HepG2 (cell line): ENCODE results near the gene SPACA9. TPM values are rescaled to one million over a fixed set of nuclear protein-coding genes. Genes with fewer than 3 reads are reported as not detected.
A peak's percentile ranks its signal among the peaks of the same experiment; 100 is the strongest.

Experiments
- ATM ChIP-seq: fragments of 450-650 bp; IDR thresholded peaks from 2 replicates; pipeline ENCODE4 v1.7.1; 2017; ENCODE audit warnings: mild to moderate bottlenecking, borderline replicate concordance
- DZIP1 ChIP-seq: sonication (generic); formaldehyde crosslinking; IDR thresholded peaks from 2 replicates; pipeline ENCODE4 v1.5.0; 2020; ENCODE audit warnings: mild to moderate bottlenecking, missing genetic modification reagents
- FOXO1 ChIP-seq: sonication (generic); formaldehyde crosslinking; IDR thresholded peaks from 2 replicates; pipeline ENCODE4 v1.4.0; 2020; ENCODE audit warnings: missing genetic modification reagents
- HBP1 ChIP-seq: IDR thresholded peaks from 2 replicates; pipeline ENCODE4 v1.6.1; 2016; ENCODE audit warnings: low read depth, control low read depth
- HDAC2 ChIP-seq: sonication (generic); formaldehyde crosslinking; IDR thresholded peaks from 2 replicates; pipeline ENCODE4 v1.4.0; 2020; ENCODE audit warnings: missing genetic modification reagents
- HMG20B ChIP-seq: conservative IDR thresholded peaks from 2 replicates; pipeline ENCODE4 v1.6.1; 2016; ENCODE audit warnings: missing genetic modification reagents, missing compliant biosample characterization
- MLX ChIP-seq: IDR thresholded peaks from 2 replicates; pipeline ENCODE4 v1.6.1; 2016
- MXI1 ChIP-seq: IDR thresholded peaks from 3 replicates; pipeline ENCODE4 v1.6.1; 2012; ENCODE audit warnings: low read depth, low read length, inconsistent platforms, borderline replicate concordance
- PAWR ChIP-seq: sonication (generic); formaldehyde crosslinking; IDR thresholded peaks from 2 replicates; pipeline ENCODE4 v1.4.0; 2020; ENCODE audit warnings: missing genetic modification reagents, mild to moderate bottlenecking, borderline replicate concordance
- SIN3B ChIP-seq: fragments of 150-350 bp; IDR thresholded peaks from 2 replicates; pipeline ENCODE4 v1.6.1; 2014; ENCODE audit warnings: low read length
- TFE3 ChIP-seq: IDR thresholded peaks from 2 replicates; pipeline ENCODE4 v1.6.1; 2016
- ZEB1 ChIP-seq: IDR thresholded peaks from 2 replicates; pipeline ENCODE4 v1.6.1; 2012; ENCODE audit warnings: mild to moderate bottlenecking, low read depth, inconsistent platforms; ENCODE audit not compliant: insufficient replicate concordance
- ZFX ChIP-seq: sonication (generic); formaldehyde crosslinking; IDR thresholded peaks from 2 replicates; pipeline ENCODE4 v1.4.0; 2020; ENCODE audit warnings: mild to moderate bottlenecking, low read depth, missing genetic modification reagents, moderate library complexity
- ZHX2 ChIP-seq, 2 experiments: sonication (generic) in 1 of 2; formaldehyde crosslinking in 1 of 2; IDR thresholded peaks; 2 replicates each; pipeline versions ENCODE4 v1.6.1 to v1.9.0; 2014 to 2022; ENCODE audit warnings: antibody characterized with exemption in 1 of 2, borderline replicate concordance in 1 of 2, inconsistent platforms in 1 of 2, low read depth in 1 of 2, missing genetic modification reagents in 1 of 2
- ZNF557 ChIP-seq: sonication (generic); formaldehyde crosslinking; IDR thresholded peaks from 2 replicates; pipeline ENCODE4 v1.4.0; 2020; ENCODE audit warnings: missing genetic modification reagents
- polyA plus RNA-seq, 8 experiments: library from polyadenylated mRNA; depleted of rRNA in 3 of 8; stranded (reverse) in 7 of 8; unstranded in 1 of 8; fragments of >200 nt; fragmentation: Illumina TruSeq in 4 of 8; extraction: Trizol in 4 of 8; gene quantifications; 2 replicates each; pipeline versions ENCODE4 v1.2.1 to v1.2.3, GENCODE V29; 2011 to 2016; ENCODE audit warnings: low read depth in 4 of 8, missing spikeins in 1 of 8, mixed read lengths in 1 of 8; ENCODE audit not compliant: insufficient read depth in 1 of 8
- total RNA-seq, 5 experiments: library from RNA; depleted of rRNA; stranded (reverse); fragments of >200 nt; fragmentation: Illumina TruSeq; extraction: Trizol; gene quantifications; 2 replicates each; pipeline ENCODE4 v1.2.3, GENCODE V29; 2016; ENCODE audit warnings: low read depth in 1 of 5

The SPACA9 gene
- total and polyA plus RNA-seq, 2 of the 13 experiments (the other 11 are each of a cell fraction or from before 2014, with no cell fraction given) = 0.15 to 0.38 TPM

GRCh38 chr9:132877824-132878694 is 639 bp upstream of the SPACA9 start, which contains the start of gene AK8 (continued):
- peak; percentile 87; the same call in 1 of the 2 replicates for TF ChIP-seq ZHX2 (IDR thresholded peaks at IDR 0.05; ENCODE audit: low read depth)
- peak; percentile 70; the same call in 1 of the 2 replicates for TF ChIP-seq ZHX2 (CRISPR knock-in tag; IDR thresholded peaks at IDR 0.05; ENCODE audit: borderline replicate concordance)
- no peak for TF ChIP-seq ZNF557 (CRISPR knock-in tag)
- peak; percentile 93 for TF ChIP-seq ZFX (CRISPR knock-in tag)
- no peak for TF ChIP-seq ATM
- 0 out of 2 replicates have a peak, but pooled peaks have one; percentile 67 for TF ChIP-seq HBP1
- no peak for TF ChIP-seq PAWR
- no peak for TF ChIP-seq HMG20B (CRISPR knock-in tag)
- TF ChIP-seq FOXO1 = peak; percentile 33; the same call in 1 of the 2 replicates
- TF ChIP-seq HDAC2 (CRISPR knock-in tag) = peak; percentile 57; the same call in 1 of the 2 replicates
- TF ChIP-seq SIN3B = peak; percentile 73; the same call in 1 of the 2 replicates
- peak; percentile 88; the same call in 2 of the 3 replicates for TF ChIP-seq MXI1
- TF ChIP-seq MLX (CRISPR knock-in tag) = no peak
- TF ChIP-seq DZIP1 (CRISPR knock-in tag) = no peak
- TF ChIP-seq TFE3 (CRISPR knock-in tag) = no peak
- no peak for TF ChIP-seq ZEB1
